ENCODE measurements around the gene TPPP2. TPM values are rescaled to one million over a fixed set of nuclear protein-coding genes. Genes with fewer than 3 reads are reported as not detected.

TPPP2 gene
- polyA plus RNA-seq, 1 of the 3 experiments (the other 2 are of a cell fraction) = not detected

DNA sequence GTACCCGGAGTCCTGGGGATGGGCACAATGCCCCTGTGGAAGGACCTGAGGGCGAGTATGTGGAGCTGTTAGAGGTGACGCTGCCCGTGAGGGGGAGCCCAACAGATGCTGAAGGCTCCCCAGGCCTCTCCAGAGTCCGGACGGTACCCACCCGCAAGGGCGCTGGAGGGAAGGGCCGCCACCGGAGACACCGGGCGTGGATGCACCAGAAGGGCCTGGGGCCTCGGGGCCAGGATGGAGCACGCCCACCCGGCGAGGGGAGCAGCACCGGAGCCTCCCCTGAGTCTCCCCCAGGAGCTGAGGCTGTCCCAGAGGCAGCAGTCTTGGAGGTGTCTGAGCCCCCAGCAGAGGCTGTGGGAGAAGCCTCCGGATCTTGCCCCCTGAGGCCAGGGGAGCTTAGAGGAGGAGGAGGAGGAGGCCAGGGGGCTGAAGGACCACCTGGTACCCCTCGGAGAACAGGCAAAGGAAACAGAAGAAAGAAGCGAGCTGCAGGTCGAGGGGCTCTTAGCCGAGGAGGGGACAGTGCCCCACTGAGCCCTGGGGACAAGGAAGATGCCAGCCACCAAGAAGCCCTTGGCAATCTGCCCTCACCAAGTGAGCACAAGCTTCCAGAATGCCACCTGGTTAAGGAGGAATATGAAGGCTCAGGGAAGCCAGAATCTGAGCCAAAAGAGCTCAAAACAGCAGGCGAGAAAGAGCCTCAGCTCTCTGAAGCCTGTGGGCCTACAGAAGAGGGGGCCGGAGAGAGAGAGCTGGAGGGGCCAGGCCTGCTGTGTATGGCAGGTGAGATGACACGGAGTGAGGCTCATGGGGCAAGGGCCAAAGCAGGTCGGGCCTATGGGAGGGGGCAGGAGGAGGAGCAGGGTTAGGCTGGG is 44.6 kb downstream of the TPPP2 start:
- H3K27ac ChIP-seq (ENCODE audit: low read depth in 2 of 2, low read length in 1 of 2) = no peak overlapping the region; a peak in 1 of 4 replicates
- no peak overlapping the region for H3K9ac ChIP-seq
- ChIA-PET POLR2A (interaction anchor here (0.6 kb wide), 1 partner anchor 29 kb away, joined by 3 read pairs; no protein-coding TSS in a partner anchor), CTCF (interaction anchor here (1.2 to 13.2 kb wide), 4 partner anchors 14 to 60 kb away, joined by 5 to 296 read pairs (median 40); partner anchors contain the start of gene ZNF219)
- TF ChIP-seq RAD21 (IDR thresholded peaks at IDR 0.05; ENCODE audit: low read length) = no peak
- no peak for TF ChIP-seq NFIC (IDR thresholded peaks at IDR 0.05; ENCODE audit: borderline replicate concordance)
- no peak for TF ChIP-seq ELF1 (IDR thresholded peaks at IDR 0.05)
- TF ChIP-seq GATA2 (CRISPR knock-in tag; IDR thresholded peaks at IDR 0.05) = no peak
- no peak for TF ChIP-seq EZH2phosphoT487 (IDR thresholded peaks at IDR 0.05; ENCODE audit: borderline replicate concordance, low read depth)
- TF ChIP-seq SIN3A (IDR thresholded peaks at IDR 0.05; ENCODE audit: borderline replicate concordance, low read depth, low read length) = no peak
- no peak for TF ChIP-seq CHD2 (IDR thresholded peaks at IDR 0.05; ENCODE audit: low read length, partially characterized antibody)
- TF ChIP-seq EP300 (IDR thresholded peaks at IDR 0.05; ENCODE audit: borderline replicate concordance in 1 of 2, low read depth in 1 of 2, low read length in 1 of 2) = no peak
- TF ChIP-seq TAF1 (IDR thresholded peaks at IDR 0.05; ENCODE audit: borderline replicate concordance, low read depth, low read length) = no peak
- TF ChIP-seq MXI1 (IDR thresholded peaks at IDR 0.05; ENCODE audit: low read depth, low read length) = no peak
- TF ChIP-seq, protein P1, sequence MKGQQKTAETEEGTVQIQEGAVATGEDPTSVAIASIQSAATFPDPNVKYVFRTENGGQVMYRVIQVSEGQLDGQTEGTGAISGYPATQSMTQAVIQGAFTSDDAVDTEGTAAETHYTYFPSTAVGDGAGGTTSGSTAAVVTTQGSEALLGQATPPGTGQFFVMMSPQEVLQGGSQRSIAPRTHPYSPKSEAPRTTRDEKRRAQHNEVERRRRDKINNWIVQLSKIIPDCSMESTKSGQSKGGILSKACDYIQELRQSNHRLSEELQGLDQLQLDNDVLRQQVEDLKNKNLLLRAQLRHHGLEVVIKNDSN (IDR thresholded peaks at IDR 0.05; ENCODE audit: borderline replicate concordance, low read depth) = no peak
- TF ChIP-seq, protein P2, sequence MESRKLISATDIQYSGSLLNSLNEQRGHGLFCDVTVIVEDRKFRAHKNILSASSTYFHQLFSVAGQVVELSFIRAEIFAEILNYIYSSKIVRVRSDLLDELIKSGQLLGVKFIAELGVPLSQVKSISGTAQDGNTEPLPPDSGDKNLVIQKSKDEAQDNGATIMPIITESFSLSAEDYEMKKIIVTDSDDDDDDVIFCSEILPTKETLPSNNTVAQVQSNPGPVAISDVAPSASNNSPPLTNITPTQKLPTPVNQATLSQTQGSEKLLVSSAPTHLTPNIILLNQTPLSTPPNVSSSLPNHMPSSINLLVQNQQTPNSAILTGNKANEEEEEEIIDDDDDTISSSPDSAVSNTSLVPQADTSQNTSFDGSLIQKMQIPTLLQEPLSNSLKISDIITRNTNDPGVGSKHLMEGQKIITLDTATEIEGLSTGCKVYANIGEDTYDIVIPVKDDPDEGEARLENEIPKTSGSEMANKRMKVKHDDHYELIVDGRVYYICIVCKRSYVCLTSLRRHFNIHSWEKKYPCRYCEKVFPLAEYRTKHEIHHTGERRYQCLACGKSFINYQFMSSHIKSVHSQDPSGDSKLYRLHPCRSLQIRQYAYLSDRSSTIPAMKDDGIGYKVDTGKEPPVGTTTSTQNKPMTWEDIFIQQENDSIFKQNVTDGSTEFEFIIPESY (IDR thresholded peaks at IDR 0.05; ENCODE audit: borderline replicate concordance, low read depth) = no peak
- TF ChIP-seq, protein P3, sequence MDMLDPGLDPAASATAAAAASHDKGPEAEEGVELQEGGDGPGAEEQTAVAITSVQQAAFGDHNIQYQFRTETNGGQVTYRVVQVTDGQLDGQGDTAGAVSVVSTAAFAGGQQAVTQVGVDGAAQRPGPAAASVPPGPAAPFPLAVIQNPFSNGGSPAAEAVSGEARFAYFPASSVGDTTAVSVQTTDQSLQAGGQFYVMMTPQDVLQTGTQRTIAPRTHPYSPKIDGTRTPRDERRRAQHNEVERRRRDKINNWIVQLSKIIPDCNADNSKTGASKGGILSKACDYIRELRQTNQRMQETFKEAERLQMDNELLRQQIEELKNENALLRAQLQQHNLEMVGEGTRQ (IDR thresholded peaks at IDR 0.05; ENCODE audit: borderline replicate concordance, low read depth, low read length) = no peak
- no peak for TF ChIP-seq FOXJ3 (CRISPR knock-in tag; IDR thresholded peaks at IDR 0.05)
- TF ChIP-seq SMC3 (IDR thresholded peaks at IDR 0.05; ENCODE audit: low read depth, low read length) = no peak
- 96% methylated on average over 17 of the region's 26 CpGs for WGBS (ENCODE audit: low lambda C conversion rate)
- peaks cover 51% of the 10 kb centered on the region for H3K79me2 ChIP-seq (ENCODE audit: insufficient read depth)
- H3F3A ChIP-seq (replicated peaks; ENCODE audit: insufficient read depth) = peaks cover 20% of the 10 kb centered on the region
- no peak overlapping the region for H3K4me2 ChIP-seq
- no peaks in the 10 kb centered on the region for H3K9me2 ChIP-seq
- no peaks in the 10 kb centered on the region for H3K9me3 ChIP-seq
- H3K36me3 ChIP-seq (replicated peaks in 1 of 2; ENCODE audit: control insufficient read depth in 1 of 2, insufficient read depth in 2 of 2, low read length in 1 of 2) = peaks cover 56 to 70% of the 10 kb centered on the region in 2 experiments
- peaks cover 14 to 25% of the 10 kb centered on the region in 2 experiments for H3K4me1 ChIP-seq (ENCODE audit: control insufficient read depth in 1 of 2, insufficient read depth in 2 of 2, low read depth in 1 of 2, low read length in 1 of 2)
- H3K27me3 ChIP-seq (ENCODE audit: insufficient read depth) = no peaks in the 10 kb centered on the region
- no peak overlapping the region for H2AFZ ChIP-seq (ENCODE audit: low read depth)
- H4K20me1 ChIP-seq (ENCODE audit: insufficient read depth) = 0 out of 2 replicates have a peak, but pooled peaks cover 8% of the 10 kb centered on the region
- DNase-seq = no peak
- no peak overlapping the region for H3K4me3 ChIP-seq (ENCODE audit: low read depth in 2 of 2, low read length in 1 of 2)
